Gastroesophageal sphincter (tissue), 3 donors: ENCODE data around the gene F2RL2.

Experiments used
- CTCF ChIP-seq, 4 experiments: fragments of 200-600 bp in 2 of 4; fragments of 450-650 bp in 2 of 4; sonication (generic) in 1 of 4; IDR thresholded peaks; one replicate each; pipeline ENCODE4 v1.5.1; 2017 to 2019; ENCODE audit warnings: antibody characterized with exemption in 4 of 4, mild to moderate bottlenecking in 2 of 4, moderate library complexity in 2 of 4
- EP300 ChIP-seq: sonication (generic); formaldehyde crosslinking; IDR thresholded peaks from one replicate; pipeline ENCODE4 v1.6.1; 2017; ENCODE audit warnings: antibody characterized with exemption, mild to moderate bottlenecking
- POLR2A ChIP-seq, 2 donors: fragments of 450-650 bp; IDR thresholded peaks; one replicate each; pipeline ENCODE4 v1.6.1; 2017; ENCODE audit warnings: antibody characterized with exemption in 2 of 2, mild to moderate bottlenecking in 2 of 2, moderate library complexity in 1 of 2

GRCh38 chr5:76580981-76581380 lies 42.2 kb downstream of the F2RL2 start:
- no peak for TF ChIP-seq CTCF (IDR thresholded peaks at IDR 0.05)
- TF ChIP-seq POLR2A (IDR thresholded peaks at IDR 0.05): no peak
- TF ChIP-seq EP300: no peak
